ENCODE measurements around the gene TPBGL. TPM values are rescaled to one million over a fixed set of nuclear protein-coding genes. Genes with fewer than 3 reads are reported as not detected.

TPBGL gene
- total RNA-seq, 1 donor from 2014 or later, result 7.0 TPM

DNA sequence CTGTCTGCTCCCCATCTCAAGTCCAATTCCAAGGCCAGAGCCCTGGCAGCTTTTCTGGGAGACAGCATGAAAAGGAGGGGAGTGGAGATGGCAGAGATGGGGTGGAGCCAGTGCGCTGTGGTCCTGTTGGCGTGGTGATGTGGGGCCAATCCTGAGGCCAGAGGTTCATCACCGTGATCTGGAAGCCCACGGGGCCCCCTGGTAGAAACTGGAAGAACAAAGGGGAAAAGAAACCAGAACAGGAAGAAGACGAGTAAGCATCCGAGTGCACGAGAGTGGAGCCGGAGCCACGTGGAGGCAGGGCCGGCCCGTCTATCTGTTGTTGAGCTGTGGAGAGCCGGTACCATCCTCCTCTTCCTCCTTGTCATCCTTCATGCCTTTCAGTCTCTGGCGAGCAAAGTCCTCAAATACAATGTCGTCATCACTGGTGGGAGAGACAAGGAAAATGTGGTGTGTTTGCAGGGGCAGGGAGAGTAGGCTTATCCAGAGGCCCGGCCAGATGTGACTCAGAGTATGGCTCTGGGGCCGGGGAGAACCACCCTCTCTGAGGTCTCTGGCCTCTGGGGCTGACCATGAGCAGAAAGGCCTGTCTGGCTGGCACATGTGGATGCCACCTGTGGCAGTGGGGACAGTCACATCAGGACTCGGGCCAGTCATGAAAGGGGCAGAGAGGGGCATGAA, 25.4 kb downstream of the TPBGL start:
- no peak for DNase-seq (ENCODE audit: low spot score)
- Mint-ChIP-seq H3K27ac (ENCODE audit: unreplicated experiment) (peak overlapping the region; percentile 75), H3K27me3 (ENCODE audit: unreplicated experiment) (peaks cover 27% of the 10 kb centered on the region)

DNA sequence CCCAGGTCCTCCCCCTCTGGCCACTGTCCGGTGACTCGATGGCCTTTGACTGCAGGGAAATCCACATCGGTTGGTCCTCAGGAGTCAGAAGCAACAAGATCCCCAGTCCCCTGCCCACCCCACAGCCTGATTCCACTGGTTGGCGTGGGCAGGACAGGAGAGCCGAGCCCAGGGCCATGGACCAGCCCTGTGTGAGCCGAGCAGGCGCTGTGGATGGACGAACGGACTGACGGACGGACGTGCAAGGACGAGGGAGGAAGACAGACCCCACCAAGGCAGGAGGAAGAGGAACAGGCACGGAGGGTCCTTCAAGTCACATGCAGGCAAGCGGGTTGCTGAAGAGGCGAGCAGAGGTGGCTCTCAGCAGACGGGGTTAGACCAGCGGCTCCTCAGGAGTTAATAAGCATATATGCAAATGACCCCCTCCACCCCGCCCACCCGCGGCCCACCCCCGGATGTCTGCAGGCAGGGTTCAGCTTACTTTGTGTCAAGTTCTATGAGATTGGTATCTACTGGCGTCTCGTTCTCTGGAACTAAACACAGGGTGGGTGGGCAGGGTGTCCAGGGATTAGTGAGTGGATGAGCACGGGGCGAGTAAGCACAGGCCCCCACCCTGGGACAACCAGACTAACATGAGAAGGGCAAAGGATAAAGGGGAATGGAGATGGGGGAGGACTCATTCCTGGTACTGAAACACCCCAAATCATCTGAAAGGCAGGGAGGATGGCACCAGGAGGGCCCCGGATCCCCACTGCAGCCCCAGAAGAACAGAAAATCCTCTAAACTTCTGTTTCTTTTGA, 26.8 kb downstream of the TPBGL start:
- Mint-ChIP-seq H3K27ac (ENCODE audit: unreplicated experiment) (peak overlapping the region; percentile 61), H3K4me1 (ENCODE audit: unreplicated experiment) (peaks cover 28% of the 10 kb centered on the region), H3K27me3 (ENCODE audit: unreplicated experiment) (peaks cover 24% of the 10 kb centered on the region), H3K9me3 (ENCODE audit: unreplicated experiment) (no peaks in the 10 kb centered on the region), H3K36me3 (ENCODE audit: low read depth, unreplicated experiment) (peaks cover 40% of the 10 kb centered on the region), H3K4me3 (ENCODE audit: unreplicated experiment) (peak overlapping the region; percentile 79)
- no peak for TF ChIP-seq CTCF (IDR thresholded peaks at IDR 0.05; ENCODE audit: unreplicated experiment)
- no peak for DNase-seq (ENCODE audit: low spot score)

More for the DNA sequence above, 25.4 kb downstream of the TPBGL start:
- peaks cover 28% of the 10 kb centered on the region for H3K4me1 Mint-ChIP-seq (ENCODE audit: unreplicated experiment)
- H3K36me3 Mint-ChIP-seq (ENCODE audit: low read depth, unreplicated experiment), result peaks cover 29% of the 10 kb centered on the region
- H3K9me3 Mint-ChIP-seq (ENCODE audit: unreplicated experiment), result no peaks in the 10 kb centered on the region
- H3K4me3 Mint-ChIP-seq (ENCODE audit: unreplicated experiment), result peak overlapping the region; percentile 57
- TF ChIP-seq CTCF (IDR thresholded peaks at IDR 0.05; ENCODE audit: unreplicated experiment), result no peak

- Mint-ChIP-seq H3K27me3 (ENCODE audit: unreplicated experiment) (peaks cover 17% of the 10 kb centered on the region), H3K4me3 (ENCODE audit: unreplicated experiment) (no peak overlapping the region), H3K4me1 (ENCODE audit: unreplicated experiment) (peaks cover 20% of the 10 kb centered on the region), H3K9me3 (ENCODE audit: unreplicated experiment) (no peaks in the 10 kb centered on the region), H3K27ac (ENCODE audit: unreplicated experiment) (no peak overlapping the region), H3K36me3 (ENCODE audit: low read depth, unreplicated experiment) (peaks cover 45% of the 10 kb centered on the region)
- no peak for DNase-seq (ENCODE audit: low spot score)
- no peak for TF ChIP-seq CTCF (IDR thresholded peaks at IDR 0.05; ENCODE audit: unreplicated experiment)
Observed at GRCh38 chr11:75268626-75269366, 28.2 kb downstream of the TPBGL start.

DNA sequence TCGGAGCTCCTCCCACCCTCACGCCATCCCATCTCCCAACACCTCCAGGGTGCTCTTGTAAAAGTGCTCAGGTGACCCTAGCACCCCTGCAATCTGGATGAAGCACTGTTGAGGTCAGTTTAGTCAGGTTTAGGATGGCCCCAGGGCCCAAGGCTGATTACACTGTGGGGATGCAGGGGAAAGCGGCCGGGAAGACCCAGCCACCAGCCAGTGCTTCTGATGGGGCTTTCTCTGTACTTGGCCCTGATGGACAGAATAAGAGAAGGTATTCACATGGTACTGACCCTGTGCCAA, 28.7 kb downstream of the TPBGL start:
- peaks cover 50% of the 10 kb centered on the region for H3K36me3 Mint-ChIP-seq (ENCODE audit: low read depth, unreplicated experiment)

More for the DNA sequence above, 28.7 kb downstream of the TPBGL start:
- H3K4me1 Mint-ChIP-seq (ENCODE audit: unreplicated experiment), result peaks cover 14% of the 10 kb centered on the region
- no peaks in the 10 kb centered on the region for H3K9me3 Mint-ChIP-seq (ENCODE audit: unreplicated experiment)
- peaks cover 13% of the 10 kb centered on the region for H3K27me3 Mint-ChIP-seq (ENCODE audit: unreplicated experiment)
- no peak overlapping the region for H3K27ac Mint-ChIP-seq (ENCODE audit: unreplicated experiment)
- no peak for TF ChIP-seq CTCF (IDR thresholded peaks at IDR 0.05; ENCODE audit: unreplicated experiment)
- H3K4me3 Mint-ChIP-seq (ENCODE audit: unreplicated experiment), result no peak overlapping the region
- no peak for DNase-seq (ENCODE audit: low spot score)
